GM12872 (cell line): ENCODE data around the gene LMTK3.

Experiments
- CTCF ChIP-seq: IDR thresholded peaks from 3 replicates; pipeline ENCODE4 v1.5.1; 2011; ENCODE audit warnings: low read depth, mild to moderate bottlenecking, low read length, moderate library complexity; ENCODE audit not compliant: insufficient read depth

LMTK3 gene

GRCh38 chr19:48544856-48545750, 33.5 kb upstream of the LMTK3 start:
- TF ChIP-seq CTCF = no peak

GRCh38 chr19:48543121-48543710, 31.6 kb upstream of the LMTK3 start:
- TF ChIP-seq CTCF = no peak

GRCh38 chr19:48541813-48542212, 30.2 kb upstream of the LMTK3 start:
- TF ChIP-seq CTCF = no peak

GRCh38 chr19:48540110-48540509, 28.5 kb upstream of the LMTK3 start:
- no peak for TF ChIP-seq CTCF

- TF ChIP-seq CTCF = no peak
Observed at GRCh38 chr19:48539503-48540096, 28.0 kb upstream of the LMTK3 start.

GRCh38 chr19:48537541-48537940, 25.9 kb upstream of the LMTK3 start:
- TF ChIP-seq CTCF = no peak

- no peak for TF ChIP-seq CTCF
Observed at GRCh38 chr19:48533770-48534169, 22.1 kb upstream of the LMTK3 start.
